Natural killer cell (primary cell): Measurements from ENCODE around the gene MLN. TPM values are rescaled to one million over a fixed set of nuclear protein-coding genes. Genes with fewer than 3 reads are reported as not detected.

Experiments used
- ATAC-seq, 3 donors: fragments of 150-1000 bp in 2 of 3; fragments of 200-7000 bp in 1 of 3; cut with Tn5 transposase; 1 replicate in 1 of 3; 2 replicates in 2 of 3; pipeline ENCODE4 v1.10.0; 2021; ENCODE audit warnings: mild to moderate bottlenecking in 2 of 3, moderate library complexity in 2 of 3
- DNase-seq, 2 donors: peaks; one replicate each; pipeline versions ENCODE4 v3.0.0 to v3.0.0-alpha.2; 2013 to 2021; ENCODE audit warnings: mixed read lengths in 1 of 2
- H3K27ac ChIP-seq: one replicate; pipeline ENCODE4 v1.5.1; 2013; ENCODE audit warnings: mild to moderate bottlenecking, low read length
- H3K27me3 ChIP-seq: one replicate; pipeline ENCODE4 v1.6.1; 2013; ENCODE audit warnings: low read length; ENCODE audit not compliant: control insufficient read depth, insufficient read depth
- H3K36me3 ChIP-seq: one replicate; pipeline ENCODE4 v1.6.1; 2013; ENCODE audit warnings: low read length; ENCODE audit not compliant: control insufficient read depth, insufficient read depth
- H3K4me1 ChIP-seq: one replicate; pipeline ENCODE4 v1.6.1; 2013; ENCODE audit warnings: low read length; ENCODE audit not compliant: control insufficient read depth, insufficient read depth
- H3K4me3 ChIP-seq: one replicate; pipeline ENCODE4 v1.5.1; 2013; ENCODE audit warnings: low read length
- H3K9me3 ChIP-seq: one replicate; pipeline ENCODE4 v1.6.1; 2013; ENCODE audit warnings: low read length; ENCODE audit not compliant: control insufficient read depth, insufficient read depth
- H3K27ac Mint-ChIP-seq, 2 donors: one replicate each; pipeline ENCODE4 v1.8.0; 2022; ENCODE audit warnings: mild to moderate bottlenecking in 2 of 2, mixed read lengths in 2 of 2, moderate library complexity in 1 of 2
- H3K27me3 Mint-ChIP-seq, 2 donors: one replicate each; pipeline ENCODE4 v1.8.0; 2022; ENCODE audit warnings: low read depth in 2 of 2, mixed read lengths in 2 of 2
- H3K36me3 Mint-ChIP-seq: one replicate; pipeline ENCODE4 v1.8.0; 2022; ENCODE audit warnings: mixed read lengths
- H3K4me1 Mint-ChIP-seq, 2 donors: one replicate each; pipeline ENCODE4 v1.8.0; 2022; ENCODE audit warnings: mixed read lengths in 2 of 2
- H3K4me3 Mint-ChIP-seq: one replicate; pipeline ENCODE4 v1.8.0; 2022; ENCODE audit warnings: mild to moderate bottlenecking, moderate library complexity, mixed read lengths
- H3K9me3 Mint-ChIP-seq, 2 donors: one replicate each; pipeline ENCODE4 v1.8.0; 2022; ENCODE audit warnings: mixed read lengths in 2 of 2
- CTCF ChIP-seq: fragments of 200-600 bp; IDR thresholded peaks from one replicate; pipeline ENCODE4 v1.8.0; 2022; ENCODE audit warnings: antibody characterized with exemption
- WGBS: methylation state at CpG from one replicate; pipeline ENCODE4 v1.1.7; 2013; ENCODE audit warnings: missing lambda C conversion rate; ENCODE audit not compliant: insufficient coverage; 5-methylcytosine and 5-hydroxymethylcytosine counted together
- intact Hi-C: fragments of 100-400 bp; cut with micrococcal nuclease; formaldehyde crosslinking; loops from one replicate; pipeline ENCODE4 v1.14.2; 2022
- total RNA-seq, 4 donors: library from RNA; stranded (reverse); fragments of 120-200 nt in 1 of 4; gene quantifications; one replicate each; pipeline versions ENCODE4 v1.2.3 to v1.2.4, GENCODE V29; 2013 to 2022

Gene MLN
- total RNA-seq, 3 donors from 2014 or later (not counting 1 experiment from before 2014, with no cell fraction given): not detected

DNA sequence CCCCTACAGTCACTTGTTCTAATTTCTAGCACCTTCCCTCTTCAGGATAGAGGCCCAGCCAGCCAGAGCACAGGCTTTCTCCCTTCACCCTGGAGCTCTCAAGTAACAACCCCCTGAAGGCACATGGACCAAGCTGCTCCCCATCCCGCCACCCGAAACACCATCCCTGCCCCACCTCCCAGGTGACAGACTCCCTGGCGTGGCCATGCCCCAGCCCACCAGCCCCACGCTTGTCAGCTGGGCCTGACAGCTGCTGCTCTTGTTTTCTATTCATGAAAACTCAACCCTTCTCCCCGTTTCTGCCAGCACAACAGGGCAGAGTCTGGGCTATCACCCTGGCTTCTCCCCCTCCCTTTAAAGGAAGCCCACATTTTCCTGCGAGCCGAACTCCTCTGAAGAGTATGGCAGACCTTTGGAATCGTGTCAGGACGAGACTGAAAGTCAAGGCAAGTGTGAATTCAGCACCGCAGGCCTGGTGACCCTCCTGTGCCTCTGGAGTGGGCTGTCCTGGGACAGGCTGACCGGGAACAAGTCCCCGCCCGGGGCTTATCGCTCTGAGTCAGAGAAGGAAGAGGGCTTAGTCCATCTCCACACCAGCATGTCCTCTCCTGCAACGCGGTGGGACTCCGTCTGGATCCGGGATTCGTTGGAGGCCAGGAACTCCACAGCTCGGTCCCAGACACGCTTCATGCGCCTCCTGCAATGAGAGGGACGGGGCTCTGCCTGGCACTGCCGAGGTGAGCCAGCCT, 31.5 kb downstream of the MLN start:
- H3K36me3 Mint-ChIP-seq: peaks cover 7% of the 10 kb centered on the region
- H3K36me3 ChIP-seq: peaks cover 44% of the 10 kb centered on the region
- no peak overlapping the region for H3K27ac ChIP-seq
- intact Hi-C loops: no loop called here
- H3K27me3 Mint-ChIP-seq: peaks cover 3% of the 10 kb centered on the region in 2 donors
- no peaks in the 10 kb centered on the region for H3K9me3 ChIP-seq
- H3K4me1 ChIP-seq: peaks cover 8% of the 10 kb centered on the region
- no peaks in the 10 kb centered on the region for H3K27me3 ChIP-seq
- peaks cover 5 to 6% of the 10 kb centered on the region in 2 donors for H3K4me1 Mint-ChIP-seq
- DNase-seq (no peak), ATAC-seq (no peak)
- no peak overlapping the region for H3K27ac Mint-ChIP-seq
- H3K4me3 Mint-ChIP-seq: no peak overlapping the region
- H3K4me3 ChIP-seq: no peak overlapping the region
- TF ChIP-seq CTCF: no peak
- H3K9me3 Mint-ChIP-seq: no peaks in the 10 kb centered on the region
- 94% methylated on average over 24 of the region's 24 CpGs for WGBS

DNA sequence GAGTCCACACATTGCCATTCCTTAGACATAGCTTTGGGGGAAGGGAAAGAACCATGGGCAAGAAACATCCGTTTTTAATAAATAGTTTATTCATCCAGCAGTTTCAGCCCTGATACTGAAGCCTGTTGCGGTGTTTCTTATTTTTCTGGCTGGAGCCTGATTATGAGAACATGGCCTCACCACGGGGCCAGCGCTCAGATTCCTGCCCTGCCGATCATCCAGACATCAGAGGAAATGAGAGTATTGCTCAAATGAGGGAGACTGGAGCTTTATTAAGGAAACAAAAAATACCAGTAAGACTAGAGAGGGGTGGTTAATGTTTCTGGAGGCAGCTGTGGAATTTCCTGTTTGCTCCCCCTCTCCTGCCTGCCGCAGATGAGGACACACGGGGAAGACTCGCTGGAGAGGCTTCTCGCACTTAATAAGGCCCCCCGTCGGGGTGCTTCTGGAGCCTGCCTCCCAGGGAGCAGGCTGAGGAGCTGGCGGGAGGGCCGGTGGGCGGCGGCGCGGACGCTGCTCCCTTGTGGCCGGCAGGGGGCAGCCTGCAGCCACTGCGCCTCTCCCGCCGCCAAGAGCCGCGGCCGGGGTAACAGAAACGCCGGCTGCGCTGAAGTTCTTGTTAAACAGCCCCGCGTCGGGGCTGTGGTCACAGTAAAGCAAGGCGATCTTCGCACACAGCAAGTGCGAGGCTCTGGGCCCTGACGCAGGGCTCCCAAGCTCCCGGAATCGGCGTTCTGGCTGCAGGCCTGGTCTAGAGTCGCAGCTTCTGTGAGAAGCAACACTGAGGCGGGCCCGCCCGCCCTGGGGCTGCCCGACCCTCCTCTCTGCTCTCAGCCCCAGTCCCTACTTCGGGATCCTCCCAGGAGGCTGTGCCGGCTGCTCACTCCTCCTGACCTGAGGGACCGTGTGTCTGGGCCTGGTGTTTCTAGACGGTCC, 32.4 kb downstream of the MLN start:
- intact Hi-C loops: loop anchor here (1.0 to 2.0 kb wide), 2 partner anchors 256 to 383 kb away; no protein-coding TSS in a partner anchor
- peaks cover 6 to 10% of the 10 kb centered on the region in 2 donors for H3K27me3 Mint-ChIP-seq
- TF ChIP-seq CTCF: peak; percentile 88
- H3K9me3 ChIP-seq: no peaks in the 10 kb centered on the region
- ATAC-seq: peak; percentile 78 to 87 (median 82)
- no peak overlapping the region for H3K27ac ChIP-seq
- no peak overlapping the region for H3K27ac Mint-ChIP-seq
- WGBS: 32% methylated on average over 47 of the region's 47 CpGs
- H3K27me3 ChIP-seq: no peaks in the 10 kb centered on the region
- no peaks in the 10 kb centered on the region for H3K9me3 Mint-ChIP-seq
- no peak overlapping the region for H3K4me3 Mint-ChIP-seq
- peaks cover 7% of the 10 kb centered on the region for H3K36me3 Mint-ChIP-seq
- no peak overlapping the region for H3K4me3 ChIP-seq
- H3K4me1 ChIP-seq: peaks cover 8% of the 10 kb centered on the region
- peak; percentile 64 to 81 for DNase-seq
- peaks cover 35% of the 10 kb centered on the region for H3K36me3 ChIP-seq
- H3K4me1 Mint-ChIP-seq: peaks cover 5 to 6% of the 10 kb centered on the region in 2 donors

- ATAC-seq: no peak
- Mint-ChIP-seq H3K36me3 (peaks cover 7% of the 10 kb centered on the region), H3K4me3 (no peak overlapping the region), H3K9me3 (no peaks in the 10 kb centered on the region), H3K4me1 (peaks cover 5 to 6% of the 10 kb centered on the region in 2 donors), H3K27ac (no peak overlapping the region), H3K27me3 (peaks cover 6 to 12% of the 10 kb centered on the region in 2 donors)
- no peak for DNase-seq
- Histone ChIP-seq H3K4me3 (no peak overlapping the region), H3K27me3 (no peaks in the 10 kb centered on the region), H3K36me3 (peaks cover 29% of the 10 kb centered on the region), H3K9me3 (no peaks in the 10 kb centered on the region), H3K4me1 (peaks cover 8% of the 10 kb centered on the region), H3K27ac (no peak overlapping the region)
- TF ChIP-seq CTCF: no peak
- 75% methylated on average over 2 of the region's 3 CpGs for WGBS
- intact Hi-C loops: loop anchor here (1.0 to 2.0 kb wide), 2 partner anchors 257 to 384 kb away; no protein-coding TSS in a partner anchor
Observed at GRCh38 chr6:33770833-33771145, 33.0 kb downstream of the MLN start.
